Measurements from ENCODE around the gene KDM6A. TPM values are rescaled to one million over a fixed set of nuclear protein-coding genes. Genes with fewer than 3 reads are reported as not detected.

KDM6A gene
- total and polyA plus RNA-seq, 9 of the 15 experiments (the other 6 are each of a cell fraction or from before 2014, with no cell fraction given) = 8.4 to 34.3 (median 22.9) TPM

GRCh38 chrX:45137531-45137930, 264.5 kb downstream of the KDM6A start (continued):
- no peak for TF ChIP-seq POLR2B (IDR thresholded peaks at IDR 0.05; ENCODE audit: low read depth, partially characterized antibody)
- no peak for TF ChIP-seq TCF3 (CRISPR knock-in tag; IDR thresholded peaks at IDR 0.05)
- TF ChIP-seq, protein P1, sequence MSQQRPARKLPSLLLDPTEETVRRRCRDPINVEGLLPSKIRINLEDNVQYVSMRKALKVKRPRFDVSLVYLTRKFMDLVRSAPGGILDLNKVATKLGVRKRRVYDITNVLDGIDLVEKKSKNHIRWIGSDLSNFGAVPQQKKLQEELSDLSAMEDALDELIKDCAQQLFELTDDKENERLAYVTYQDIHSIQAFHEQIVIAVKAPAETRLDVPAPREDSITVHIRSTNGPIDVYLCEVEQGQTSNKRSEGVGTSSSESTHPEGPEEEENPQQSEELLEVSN (IDR thresholded peaks at IDR 0.05; ENCODE audit: borderline replicate concordance in 1 of 2, extremely low read depth in 1 of 2, insufficient read depth in 1 of 2, insufficient read length in 1 of 2, low read depth in 1 of 2, low read length in 1 of 2, poor library complexity in 1 of 2, severe bottlenecking in 1 of 2) = no peak
- TF ChIP-seq HMG20A (CRISPR knock-in tag; conservative IDR thresholded peaks at IDR 0.05) = no peak
- TF ChIP-seq TRIM25 (IDR thresholded peaks at IDR 0.05; ENCODE audit: borderline replicate concordance) = no peak
- TF ChIP-seq ZC3H11A (IDR thresholded peaks at IDR 0.05; ENCODE audit: low read depth, low read length) = no peak

DNA sequence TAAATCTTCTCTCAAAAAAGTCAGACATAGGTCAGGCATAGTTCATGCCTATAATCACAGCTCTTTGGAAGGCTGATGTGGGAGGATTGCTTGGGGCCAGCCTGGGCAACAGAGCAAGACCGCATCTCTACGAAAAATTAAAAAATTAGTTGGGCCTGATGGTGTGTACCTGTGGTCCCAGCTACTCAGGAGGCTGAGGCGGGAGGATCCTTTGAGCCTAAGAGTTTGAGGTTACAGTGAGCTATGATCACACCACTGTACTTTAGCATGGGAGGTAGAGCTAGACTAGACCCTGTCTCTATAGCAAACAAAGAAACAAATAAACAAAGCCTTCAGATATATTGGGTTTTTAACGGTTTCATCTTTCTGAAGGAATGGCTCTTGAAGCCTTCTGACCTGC, 265.5 kb downstream of the KDM6A start:
- Histone ChIP-seq H2AFZ (ENCODE audit: low read depth, low read length) (no peak overlapping the region), H3K27ac (ENCODE audit: extremely low read depth, low read depth, low read length) (no peak overlapping the region), H3K36me3 (ENCODE audit: control insufficient read depth, insufficient read depth, low read length) (no peaks in the 10 kb centered on the region), H3K4me1 (replicated peaks in 1 of 2; ENCODE audit: control insufficient read depth in 2 of 2, insufficient read depth in 2 of 2, low read length in 2 of 2) (no peaks in the 10 kb centered on the region; a peak in 1 of 5 replicates), H3K9ac (ENCODE audit: insufficient read depth in 1 of 2, low read depth in 2 of 2, low read length in 2 of 2) (no peak overlapping the region), H3K4me3 (no peak overlapping the region), H3K4me2 (ENCODE audit: insufficient read depth, low read length) (no peak overlapping the region), H3K9me3 (replicated peaks; ENCODE audit: control insufficient read depth, insufficient read depth, low read depth, low read length) (no peaks in the 10 kb centered on the region), H3K9me1 (ENCODE audit: control insufficient read depth, insufficient read depth, low read length) (no peaks in the 10 kb centered on the region), H3K79me2 (ENCODE audit: control insufficient read depth, insufficient read depth, low read length) (no peaks in the 10 kb centered on the region), H4K20me1 (replicated peaks; ENCODE audit: control insufficient read depth, insufficient read depth, low read length) (no peaks in the 10 kb centered on the region), H3K27me3 (ENCODE audit: control insufficient read depth in 2 of 2, insufficient read depth in 2 of 2, low read length in 2 of 2) (no peaks in the 10 kb centered on the region)
- POLR2A ChIA-PET = interaction anchor here (0.6 to 0.7 kb wide), 2 partner anchors 31 to 204 kb away, joined by 3 read pairs; no protein-coding TSS in a partner anchor
- TF ChIP-seq, protein P2, sequence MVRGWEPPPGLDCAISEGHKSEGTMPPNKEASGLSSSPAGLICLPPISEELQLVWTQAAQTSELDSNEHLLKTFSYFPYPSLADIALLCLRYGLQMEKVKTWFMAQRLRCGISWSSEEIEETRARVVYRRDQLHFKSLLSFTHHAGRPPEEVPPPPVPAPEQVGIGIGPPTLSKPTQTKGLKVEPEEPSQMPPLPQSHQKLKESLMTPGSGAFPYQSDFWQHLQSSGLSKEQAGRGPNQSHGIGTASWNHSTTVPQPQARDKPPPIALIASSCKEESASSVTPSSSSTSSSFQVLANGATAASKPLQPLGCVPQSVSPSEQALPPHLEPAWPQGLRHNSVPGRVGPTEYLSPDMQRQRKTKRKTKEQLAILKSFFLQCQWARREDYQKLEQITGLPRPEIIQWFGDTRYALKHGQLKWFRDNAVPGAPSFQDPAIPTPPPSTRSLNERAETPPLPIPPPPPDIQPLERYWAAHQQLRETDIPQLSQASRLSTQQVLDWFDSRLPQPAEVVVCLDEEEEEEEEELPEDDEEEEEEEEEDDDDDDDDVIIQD (CRISPR knock-in tag; IDR thresholded peaks at IDR 0.05) = no peak
- TF ChIP-seq ZNF165 (CRISPR knock-in tag; IDR thresholded peaks at IDR 0.05; ENCODE audit: borderline replicate concordance) = no peak
- TF ChIP-seq, protein P3, sequence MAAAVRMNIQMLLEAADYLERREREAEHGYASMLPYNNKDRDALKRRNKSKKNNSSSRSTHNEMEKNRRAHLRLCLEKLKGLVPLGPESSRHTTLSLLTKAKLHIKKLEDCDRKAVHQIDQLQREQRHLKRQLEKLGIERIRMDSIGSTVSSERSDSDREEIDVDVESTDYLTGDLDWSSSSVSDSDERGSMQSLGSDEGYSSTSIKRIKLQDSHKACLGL (CRISPR knock-in tag; IDR thresholded peaks at IDR 0.05; ENCODE audit: borderline replicate concordance, poor library complexity, severe bottlenecking) = no peak
- TF ChIP-seq ZNF282 (CRISPR knock-in tag; IDR thresholded peaks at IDR 0.05) = no peak
- no peak for TF ChIP-seq TAL1 (IDR thresholded peaks at IDR 0.05)
- no peak for TF ChIP-seq DMBX1 (CRISPR knock-in tag; IDR thresholded peaks at IDR 0.05; ENCODE audit: borderline replicate concordance)
- no peak for TF ChIP-seq SMC3 (conservative IDR thresholded peaks at IDR 0.05; ENCODE audit: insufficient read depth, low read depth, low read length)
- no peak; the same call in 2 of the 3 replicates for ATAC-seq
- intact Hi-C loops (cut with micrococcal nuclease) = no loop called here
- FAIRE-seq = no peak
- BruUV-seq (replicated peaks) = no TSS peak
- CTCF ChIA-PET (ENCODE audit: low intra/inter-chr PET ratio) = no interaction called here
- WGBS (ENCODE audit: insufficient coverage, low coverage, missing lambda C conversion rate) = 67% methylated on average over 3 of the region's 4 CpGs
- DNase-seq (ENCODE audit: extremely low read depth in 1 of 4, low spot score in 3 of 4) = no peak
- in situ Hi-C loops (cut with MboI) = no loop called here
